A673 (cell line): ENCODE measurements around the gene CMBL.

ENCODE experiments used
- EZH2 ChIP-seq: fragments of 200-600 bp; sonication (generic); IDR thresholded peaks from 2 replicates; pipeline ENCODE4 v1.6.1; 2017; ENCODE audit warnings: borderline replicate concordance, low read depth, mild to moderate bottlenecking, mixed read lengths, antibody characterized with exemption, low read length; ENCODE audit not compliant: poor library complexity, severe bottlenecking
- TF ChIP-seq, protein P1 (sequence below): fragments of 300-800, 200-600 bp; sonication (generic); conservative IDR thresholded peaks from 2 replicates; pipeline ENCODE4 v1.5.1; 2017; ENCODE audit warnings: low read depth, mild to moderate bottlenecking, antibody characterized with exemption, low read length, moderate library complexity, mixed read lengths

- TF ChIP-seq EZH2: no peak
- TF ChIP-seq, protein P1, sequence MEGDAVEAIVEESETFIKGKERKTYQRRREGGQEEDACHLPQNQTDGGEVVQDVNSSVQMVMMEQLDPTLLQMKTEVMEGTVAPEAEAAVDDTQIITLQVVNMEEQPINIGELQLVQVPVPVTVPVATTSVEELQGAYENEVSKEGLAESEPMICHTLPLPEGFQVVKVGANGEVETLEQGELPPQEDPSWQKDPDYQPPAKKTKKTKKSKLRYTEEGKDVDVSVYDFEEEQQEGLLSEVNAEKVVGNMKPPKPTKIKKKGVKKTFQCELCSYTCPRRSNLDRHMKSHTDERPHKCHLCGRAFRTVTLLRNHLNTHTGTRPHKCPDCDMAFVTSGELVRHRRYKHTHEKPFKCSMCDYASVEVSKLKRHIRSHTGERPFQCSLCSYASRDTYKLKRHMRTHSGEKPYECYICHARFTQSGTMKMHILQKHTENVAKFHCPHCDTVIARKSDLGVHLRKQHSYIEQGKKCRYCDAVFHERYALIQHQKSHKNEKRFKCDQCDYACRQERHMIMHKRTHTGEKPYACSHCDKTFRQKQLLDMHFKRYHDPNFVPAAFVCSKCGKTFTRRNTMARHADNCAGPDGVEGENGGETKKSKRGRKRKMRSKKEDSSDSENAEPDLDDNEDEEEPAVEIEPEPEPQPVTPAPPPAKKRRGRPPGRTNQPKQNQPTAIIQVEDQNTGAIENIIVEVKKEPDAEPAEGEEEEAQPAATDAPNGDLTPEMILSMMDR: no peak
Measured at GRCh38 chr5:10265245-10266109, 42.2 kb downstream of the CMBL start.
